ENCODE results near the gene COL23A1. TPM values are rescaled to one million over a fixed set of nuclear protein-coding genes. Genes with fewer than 3 reads are reported as not detected.

Gene COL23A1
- total RNA-seq, 1 experiment from 2014 or later, result not detected

DNA sequence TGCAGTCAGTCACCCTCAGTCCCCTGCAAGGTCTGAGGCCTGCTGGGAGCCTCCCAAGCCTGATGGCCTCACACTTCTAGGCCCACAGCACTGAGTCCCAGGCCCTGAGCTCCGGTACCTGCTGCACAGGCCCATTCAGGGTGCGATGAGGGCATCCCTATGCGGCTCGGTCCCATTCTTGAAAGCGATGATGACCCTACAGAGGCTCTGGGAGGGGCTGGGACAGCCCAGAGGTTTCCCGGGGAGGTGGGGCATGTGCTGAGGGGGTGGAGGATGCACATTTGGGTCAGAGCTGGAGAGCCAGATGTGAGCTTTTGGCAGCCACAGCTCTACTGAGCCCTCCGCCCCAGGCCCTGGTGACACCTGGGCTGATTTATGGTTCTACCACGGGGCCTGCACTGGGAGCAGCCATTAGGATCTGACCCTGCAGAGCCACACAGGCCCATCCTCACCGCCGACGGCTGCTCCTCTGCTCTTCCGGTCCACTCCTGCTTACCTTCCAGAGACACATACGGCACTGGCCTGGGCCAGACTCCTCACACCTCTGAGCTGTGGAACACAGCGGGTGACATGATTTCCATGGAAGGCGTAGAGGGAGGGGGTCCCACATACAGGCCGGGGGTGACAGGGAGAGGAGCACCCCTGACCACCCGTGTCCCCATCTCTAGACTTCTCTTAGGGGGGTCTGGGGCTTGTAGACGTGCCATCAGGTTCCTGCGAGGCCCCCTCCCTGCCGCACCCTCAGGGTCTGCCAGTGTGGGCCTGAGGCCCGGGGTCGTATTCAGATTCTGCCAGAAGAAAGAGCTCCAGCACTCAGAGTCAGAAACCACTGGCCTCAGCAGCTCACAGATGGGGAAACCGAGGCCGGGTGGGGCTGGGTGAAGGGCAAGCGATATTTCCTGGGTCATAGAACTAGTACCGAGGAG lies 53.4 kb downstream of the COL23A1 start:
- no peak for DNase-seq (ENCODE audit: low spot score)
- Histone ChIP-seq H3K9me3 (ENCODE audit: low read depth, low read length, poor library complexity, severe bottlenecking) (no peaks in the 10 kb centered on the region), H3K4me3 (ENCODE audit: low read depth, low read length, poor library complexity, severe bottlenecking) (no peak overlapping the region), H3K4me1 (ENCODE audit: insufficient read depth, low read length, poor library complexity, severe bottlenecking) (no peaks in the 10 kb centered on the region), H3K27ac (ENCODE audit: low read depth, low read length, poor library complexity, severe bottlenecking) (no peak overlapping the region), H3K27me3 (replicated peaks; ENCODE audit: insufficient read depth, low read depth, low read length, poor library complexity) (no peaks in the 10 kb centered on the region), H3K36me3 (ENCODE audit: insufficient read depth, low read length, poor library complexity, severe bottlenecking) (no peaks in the 10 kb centered on the region)
- intact Hi-C loops (cut with micrococcal nuclease; ENCODE audit: unreplicated experiment), result no loop called here
- BruUV-seq (replicated peaks), result no TSS peak
- ChIA-PET POLR2A (ENCODE audit: low non-redundant PET) (no interaction called here), CTCF (no interaction called here)
- TF ChIP-seq, protein P1, sequence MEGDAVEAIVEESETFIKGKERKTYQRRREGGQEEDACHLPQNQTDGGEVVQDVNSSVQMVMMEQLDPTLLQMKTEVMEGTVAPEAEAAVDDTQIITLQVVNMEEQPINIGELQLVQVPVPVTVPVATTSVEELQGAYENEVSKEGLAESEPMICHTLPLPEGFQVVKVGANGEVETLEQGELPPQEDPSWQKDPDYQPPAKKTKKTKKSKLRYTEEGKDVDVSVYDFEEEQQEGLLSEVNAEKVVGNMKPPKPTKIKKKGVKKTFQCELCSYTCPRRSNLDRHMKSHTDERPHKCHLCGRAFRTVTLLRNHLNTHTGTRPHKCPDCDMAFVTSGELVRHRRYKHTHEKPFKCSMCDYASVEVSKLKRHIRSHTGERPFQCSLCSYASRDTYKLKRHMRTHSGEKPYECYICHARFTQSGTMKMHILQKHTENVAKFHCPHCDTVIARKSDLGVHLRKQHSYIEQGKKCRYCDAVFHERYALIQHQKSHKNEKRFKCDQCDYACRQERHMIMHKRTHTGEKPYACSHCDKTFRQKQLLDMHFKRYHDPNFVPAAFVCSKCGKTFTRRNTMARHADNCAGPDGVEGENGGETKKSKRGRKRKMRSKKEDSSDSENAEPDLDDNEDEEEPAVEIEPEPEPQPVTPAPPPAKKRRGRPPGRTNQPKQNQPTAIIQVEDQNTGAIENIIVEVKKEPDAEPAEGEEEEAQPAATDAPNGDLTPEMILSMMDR (conservative IDR thresholded peaks at IDR 0.05; ENCODE audit: low read depth, low read length), result no peak
- no peak for TF ChIP-seq EZH2 (IDR thresholded peaks at IDR 0.05; ENCODE audit: borderline replicate concordance, low read depth, low read length, poor library complexity, severe bottlenecking)

DNA sequence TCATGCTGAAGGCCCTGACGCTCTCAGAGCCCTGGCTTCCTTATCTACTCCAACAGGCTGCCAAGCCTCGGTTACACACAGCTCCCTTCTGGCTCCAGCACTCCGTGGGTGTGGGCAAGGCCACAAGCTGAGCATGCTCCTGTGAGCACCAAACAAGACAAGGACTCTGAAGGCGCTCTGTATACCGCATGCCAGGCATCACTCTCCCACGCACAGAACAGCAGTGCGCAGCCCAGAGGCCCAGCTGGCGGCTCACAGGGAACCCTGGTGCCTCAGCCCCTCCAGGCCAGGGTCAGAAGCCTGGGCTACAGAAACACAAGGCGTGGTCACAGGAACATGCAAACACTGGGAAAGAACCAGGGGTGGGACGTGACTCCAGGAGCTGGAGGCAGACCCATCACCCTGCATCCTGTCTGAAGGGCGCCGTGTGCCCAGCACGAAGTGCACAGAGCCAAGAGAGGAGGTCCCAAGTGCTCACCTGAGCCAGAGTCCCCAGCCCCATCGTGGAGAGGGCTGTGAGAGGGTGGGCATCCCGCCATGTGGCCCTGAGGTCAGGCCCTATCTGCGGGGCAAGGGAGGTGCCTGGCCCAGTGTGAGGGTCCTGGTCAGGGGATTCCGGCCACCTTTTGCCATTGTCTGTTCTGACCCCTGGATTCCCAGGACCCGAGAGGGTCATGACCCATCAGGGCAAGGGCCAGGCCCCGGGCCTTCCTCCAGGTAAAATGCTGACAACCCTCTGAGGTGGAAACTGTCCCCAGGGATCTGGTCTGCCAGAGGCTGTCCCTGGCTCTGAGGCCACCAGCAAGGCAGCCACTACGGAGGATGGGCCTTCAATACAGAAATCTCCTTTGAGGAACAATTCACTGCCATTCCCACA lies 54.7 kb downstream of the COL23A1 start:
- ChIA-PET CTCF (no interaction called here), POLR2A (ENCODE audit: low non-redundant PET) (interaction anchor here (0.6 kb wide), 1 partner anchor 595 kb away, joined by 7 read pairs; no protein-coding TSS in a partner anchor)
- intact Hi-C loops (cut with micrococcal nuclease; ENCODE audit: unreplicated experiment), result no loop called here
- Histone ChIP-seq H3K9me3 (ENCODE audit: low read depth, low read length, poor library complexity, severe bottlenecking) (no peaks in the 10 kb centered on the region), H3K27ac (ENCODE audit: low read depth, low read length, poor library complexity, severe bottlenecking) (no peak overlapping the region), H3K4me1 (ENCODE audit: insufficient read depth, low read length, poor library complexity, severe bottlenecking) (no peaks in the 10 kb centered on the region), H3K36me3 (ENCODE audit: insufficient read depth, low read length, poor library complexity, severe bottlenecking) (no peaks in the 10 kb centered on the region), H3K27me3 (replicated peaks; ENCODE audit: insufficient read depth, low read depth, low read length, poor library complexity) (no peaks in the 10 kb centered on the region), H3K4me3 (ENCODE audit: low read depth, low read length, poor library complexity, severe bottlenecking) (no peak overlapping the region)
- TF ChIP-seq EZH2 (IDR thresholded peaks at IDR 0.05; ENCODE audit: borderline replicate concordance, low read depth, low read length, poor library complexity, severe bottlenecking), result no peak
- TF ChIP-seq, protein P1 (conservative IDR thresholded peaks at IDR 0.05; ENCODE audit: low read depth, low read length), result no peak
- no TSS peak for BruUV-seq (replicated peaks)
- no peak for DNase-seq (ENCODE audit: low spot score)

DNA sequence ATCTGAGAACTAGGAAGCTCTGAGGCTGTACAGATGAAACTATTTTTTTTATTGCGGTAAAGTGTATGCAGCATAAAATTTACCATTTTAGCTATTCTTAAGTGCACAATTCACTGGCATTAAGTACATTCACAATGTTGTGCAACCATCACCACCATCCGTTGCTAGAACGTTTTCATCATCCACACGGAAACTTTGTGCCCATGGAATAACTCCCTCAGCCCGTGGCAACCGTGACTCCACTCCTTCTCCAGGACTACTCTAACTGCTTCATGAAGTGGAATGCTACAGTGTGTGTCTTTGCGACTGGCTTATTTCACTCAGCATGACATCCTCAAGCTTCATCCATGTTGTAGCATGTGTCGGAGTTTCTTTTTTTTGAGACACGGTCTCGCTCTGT lies 57.1 kb downstream of the COL23A1 start:
- no peak overlapping the region for H3K27ac ChIP-seq (ENCODE audit: low read depth, low read length, poor library complexity, severe bottlenecking)
- TF ChIP-seq, protein P1 (conservative IDR thresholded peaks at IDR 0.05; ENCODE audit: low read depth, low read length), result no peak
- TF ChIP-seq EZH2 (IDR thresholded peaks at IDR 0.05; ENCODE audit: borderline replicate concordance, low read depth, low read length, poor library complexity, severe bottlenecking), result no peak
- no peak overlapping the region for H3K4me3 ChIP-seq (ENCODE audit: low read depth, low read length, poor library complexity, severe bottlenecking)
- no peaks in the 10 kb centered on the region for H3K4me1 ChIP-seq (ENCODE audit: insufficient read depth, low read length, poor library complexity, severe bottlenecking)
- DNase-seq (ENCODE audit: low spot score), result no peak
- ChIA-PET POLR2A (ENCODE audit: low non-redundant PET) (no interaction called here), CTCF (no interaction called here)
- H3K27me3 ChIP-seq (replicated peaks; ENCODE audit: insufficient read depth, low read depth, low read length, poor library complexity), result no peaks in the 10 kb centered on the region
- intact Hi-C loops (cut with micrococcal nuclease; ENCODE audit: unreplicated experiment), result no loop called here
- H3K36me3 ChIP-seq (ENCODE audit: insufficient read depth, low read length, poor library complexity, severe bottlenecking), result no peaks in the 10 kb centered on the region
- no peaks in the 10 kb centered on the region for H3K9me3 ChIP-seq (ENCODE audit: low read depth, low read length, poor library complexity, severe bottlenecking)
- no TSS peak for BruUV-seq (replicated peaks)
